ENCODE measurements around the gene SELENOO. TPM values are rescaled to one million over a fixed set of nuclear protein-coding genes. Genes with fewer than 3 reads are reported as not detected.
"Not testable (repeated sequence)": the region's sequence is repeated elsewhere in the genome, so short reads cannot be mapped to it uniquely, and the experiment has no call there.

SELENOO gene
- total RNA-seq, 1 donor from 2014 or later: 39.0 TPM

GRCh38 chr22:50165436-50166123 lies 35.2 kb upstream of the SELENOO start:
- H3K4me3 Mint-ChIP-seq: no peak overlapping the region
- TF ChIP-seq, protein P1, sequence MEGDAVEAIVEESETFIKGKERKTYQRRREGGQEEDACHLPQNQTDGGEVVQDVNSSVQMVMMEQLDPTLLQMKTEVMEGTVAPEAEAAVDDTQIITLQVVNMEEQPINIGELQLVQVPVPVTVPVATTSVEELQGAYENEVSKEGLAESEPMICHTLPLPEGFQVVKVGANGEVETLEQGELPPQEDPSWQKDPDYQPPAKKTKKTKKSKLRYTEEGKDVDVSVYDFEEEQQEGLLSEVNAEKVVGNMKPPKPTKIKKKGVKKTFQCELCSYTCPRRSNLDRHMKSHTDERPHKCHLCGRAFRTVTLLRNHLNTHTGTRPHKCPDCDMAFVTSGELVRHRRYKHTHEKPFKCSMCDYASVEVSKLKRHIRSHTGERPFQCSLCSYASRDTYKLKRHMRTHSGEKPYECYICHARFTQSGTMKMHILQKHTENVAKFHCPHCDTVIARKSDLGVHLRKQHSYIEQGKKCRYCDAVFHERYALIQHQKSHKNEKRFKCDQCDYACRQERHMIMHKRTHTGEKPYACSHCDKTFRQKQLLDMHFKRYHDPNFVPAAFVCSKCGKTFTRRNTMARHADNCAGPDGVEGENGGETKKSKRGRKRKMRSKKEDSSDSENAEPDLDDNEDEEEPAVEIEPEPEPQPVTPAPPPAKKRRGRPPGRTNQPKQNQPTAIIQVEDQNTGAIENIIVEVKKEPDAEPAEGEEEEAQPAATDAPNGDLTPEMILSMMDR (IDR thresholded peaks at IDR 0.05): no peak
- no peak overlapping the region for H3K27ac Mint-ChIP-seq
- no peak for DNase-seq
- intact Hi-C loops (cut with micrococcal nuclease): no loop called here
- ATAC-seq (ENCODE audit: low read depth): no peak
- ChIA-PET CTCF (no interaction called here), POLR2A (interaction anchor here (1.1 kb wide), 1 partner anchor 8 kb away, joined by 3 read pairs; no protein-coding TSS in a partner anchor)
- no peaks in the 10 kb centered on the region for H3K9me3 Mint-ChIP-seq
- peaks cover 32% of the 10 kb centered on the region for H3K27me3 Mint-ChIP-seq
- H3K4me1 Mint-ChIP-seq: peaks cover 7% of the 10 kb centered on the region
- no peaks in the 10 kb centered on the region for H3K36me3 Mint-ChIP-seq (ENCODE audit: low read depth)

GRCh38 chr22:50167689-50168489 lies 32.9 kb upstream of the SELENOO start:
- Mint-ChIP-seq H3K27me3 (peaks cover 30% of the 10 kb centered on the region), H3K4me1 (peaks cover 17% of the 10 kb centered on the region), H3K4me3 (no peak overlapping the region), H3K9me3 (no peaks in the 10 kb centered on the region), H3K36me3 (ENCODE audit: low read depth) (no peaks in the 10 kb centered on the region), H3K27ac (no peak overlapping the region)
- intact Hi-C loops (cut with micrococcal nuclease): no loop called here
- TF ChIP-seq, protein P1 (IDR thresholded peaks at IDR 0.05): no peak
- no peak for DNase-seq
- CTCF ChIA-PET: no interaction called here
- ATAC-seq (ENCODE audit: low read depth): no peak
- POLR2A ChIA-PET: interaction anchor here (0.6 kb wide), 1 partner anchor 373 kb away, joined by 6 read pairs; no protein-coding TSS in a partner anchor

- POLR2A ChIA-PET; H3K27ac Mint-ChIP-seq; CTCF ChIA-PET; DNase-seq; intact Hi-C loops (cut with micrococcal nuclease); H3K36me3 Mint-ChIP-seq (ENCODE audit: low read depth); ATAC-seq (ENCODE audit: low read depth); H3K9me3 Mint-ChIP-seq: not testable (repeated sequence)
- peak overlapping the region; percentile 73 for H3K4me3 Mint-ChIP-seq
- peaks cover 25% of the 10 kb centered on the region for H3K4me1 Mint-ChIP-seq
- peaks cover 28% of the 10 kb centered on the region for H3K27me3 Mint-ChIP-seq
These were observed 32.2 kb upstream of the SELENOO start for GRCh38 chr22:50168490-50169180.

- no peak overlapping the region for H3K27ac Mint-ChIP-seq
- no peak for ATAC-seq (ENCODE audit: low read depth)
- no peaks in the 10 kb centered on the region for H3K9me3 Mint-ChIP-seq
- H3K4me3 Mint-ChIP-seq: peak overlapping the region; percentile 73
- TF ChIP-seq, protein P1 (IDR thresholded peaks at IDR 0.05): no peak
- peaks cover 28% of the 10 kb centered on the region for H3K27me3 Mint-ChIP-seq
- POLR2A ChIA-PET: no interaction called here
- intact Hi-C loops (cut with micrococcal nuclease): no loop called here
- H3K36me3 Mint-ChIP-seq (ENCODE audit: low read depth): no peaks in the 10 kb centered on the region
- no peak for DNase-seq
- H3K4me1 Mint-ChIP-seq: peaks cover 27% of the 10 kb centered on the region
- CTCF ChIA-PET: no interaction called here
These were observed 31.5 kb upstream of the SELENOO start for GRCh38 chr22:50169181-50169759.

DNA sequence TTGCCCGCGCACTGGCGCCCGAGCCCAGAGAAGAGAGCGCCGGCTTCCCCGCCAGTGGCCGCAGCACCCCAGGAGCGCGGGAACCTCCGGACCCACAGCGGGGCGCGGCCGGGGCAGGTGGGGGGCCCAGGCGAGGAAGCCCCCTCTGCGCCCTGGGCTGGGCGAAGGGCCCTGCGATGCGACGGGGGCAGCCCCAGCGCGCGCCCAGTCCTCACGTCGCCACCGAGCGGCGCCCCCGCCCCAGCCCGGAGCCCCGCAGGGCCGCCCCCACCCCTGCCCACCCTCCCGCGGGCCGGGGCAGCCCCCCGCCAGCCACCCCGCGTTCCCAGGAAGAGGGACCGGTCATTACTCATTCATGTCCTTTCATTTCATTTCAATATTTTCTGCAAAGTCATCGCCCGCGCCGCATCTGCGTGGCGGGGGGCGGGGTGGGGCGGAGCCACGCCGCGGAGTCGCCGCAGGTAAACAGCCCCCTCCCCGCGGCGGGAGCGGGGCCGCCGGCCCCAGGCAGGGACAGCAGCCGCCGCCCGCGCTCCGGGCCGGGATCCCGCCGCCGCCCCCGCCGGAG lies 31.0 kb upstream of the SELENOO start:
- Mint-ChIP-seq H3K27me3 (peaks cover 28% of the 10 kb centered on the region), H3K4me3 (peak overlapping the region; percentile 55), H3K27ac (no peak overlapping the region), H3K9me3 (no peaks in the 10 kb centered on the region), H3K36me3 (ENCODE audit: low read depth) (no peaks in the 10 kb centered on the region), H3K4me1 (peaks cover 27% of the 10 kb centered on the region)
- peak; percentile 55 for ATAC-seq (ENCODE audit: low read depth)
- TF ChIP-seq, protein P1 (IDR thresholded peaks at IDR 0.05): no peak
- DNase-seq: no peak
- ChIA-PET POLR2A (no interaction called here), CTCF (no interaction called here)
- intact Hi-C loops (cut with micrococcal nuclease): no loop called here

Data from activated B cell treated with CpG ODN at 0.5 μM for 24 hours (primary cell).